ENCODE results near the gene STUM. TPM values are rescaled to one million over a fixed set of nuclear protein-coding genes. Genes with fewer than 3 reads are reported as not detected.

The STUM gene, protein sequence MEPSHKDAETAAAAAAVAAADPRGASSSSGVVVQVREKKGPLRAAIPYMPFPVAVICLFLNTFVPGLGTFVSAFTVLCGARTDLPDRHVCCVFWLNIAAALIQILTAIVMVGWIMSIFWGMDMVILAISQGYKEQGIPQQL
- total RNA-seq (2022; extraction: Qiagen RNA extraction; ENCODE audit: low read depth), result not detected in 5 replicates

DNA sequence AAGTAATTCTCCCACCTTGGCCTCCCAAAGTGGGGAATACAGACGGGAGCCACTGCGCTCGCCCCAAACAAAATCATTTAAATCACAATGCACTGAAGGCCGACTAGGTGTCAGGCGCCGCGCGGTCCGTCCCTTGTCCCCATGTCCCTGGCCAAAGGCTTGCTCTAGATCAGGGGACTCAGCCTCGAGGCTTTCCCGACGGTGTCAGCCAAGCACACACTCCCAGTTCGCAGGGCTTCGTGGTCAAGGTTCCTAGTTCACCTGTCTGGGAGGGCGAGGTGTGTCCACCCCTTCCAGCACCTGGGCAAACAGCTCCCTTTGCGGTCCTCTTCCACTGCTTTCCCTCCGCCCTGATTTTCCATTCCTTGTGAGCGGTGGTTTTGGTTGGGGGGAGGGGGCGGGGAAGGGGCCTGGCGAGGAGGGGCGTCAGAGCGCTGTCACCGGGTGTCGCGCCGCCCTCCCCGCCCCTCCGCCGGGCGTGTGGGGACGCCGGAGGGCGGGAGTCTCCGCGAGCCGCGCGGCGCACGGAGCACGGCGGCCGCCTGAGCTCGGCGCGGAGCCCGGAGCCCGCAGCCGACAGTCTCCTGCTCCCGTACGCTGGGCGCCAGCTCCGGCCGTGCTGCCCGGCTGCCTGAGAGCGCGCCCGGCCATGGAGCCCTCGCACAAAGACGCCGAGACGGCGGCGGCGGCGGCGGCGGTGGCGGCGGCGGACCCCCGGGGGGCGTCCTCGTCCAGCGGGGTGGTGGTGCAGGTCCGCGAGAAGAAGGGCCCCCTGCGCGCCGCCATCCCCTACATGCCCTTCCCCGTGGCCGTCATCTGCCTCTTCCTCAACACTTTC lies at the start of gene STUM:
Gene STUM (plus strand): TSS at position 509 of the 838 bp plus-strand sequence. CDS start 141 bp downstream, at position 650.

Other genes with a start within 250 kb of the STUM start
- 7.1 to 9.0 TPM (median 7.4 TPM) in 5 replicates for gene LIN9, start 239.6 kb upstream of the STUM start, total RNA-seq (2022; extraction: Qiagen RNA extraction; ENCODE audit: low read depth)
- 92.8 to 131 TPM (median 115 TPM) in 5 replicates for gene PARP1, start 140.7 kb upstream of the STUM start, total RNA-seq (2022; extraction: Qiagen RNA extraction; ENCODE audit: low read depth)
- gene ITPKB, start 190.5 kb downstream of the STUM start, total RNA-seq (2022; extraction: Qiagen RNA extraction; ENCODE audit: low read depth), result 2.3 to 3.0 TPM (median 2.8 TPM) in 5 replicates